Measurements from ENCODE around the gene FAAP20. TPM values are rescaled to one million over a fixed set of nuclear protein-coding genes. Genes with fewer than 3 reads are reported as not detected.

FAAP20 gene
- total RNA-seq, 1 experiment from 2014 or later: 114 TPM

GRCh38 chr1:2229911-2230731, 35.5 kb upstream of the FAAP20 start:
- no peaks in the 10 kb centered on the region for H3K9me2 ChIP-seq (replicated peaks; ENCODE audit: low read length)
- DNase-seq (peak; percentile 52), ATAC-seq (peak; percentile 2)
- POLR2A ChIA-PET (ENCODE audit: unreplicated experiment): interaction anchor here (0.7 to 1.6 kb wide), 3 partner anchors 11 to 31 kb away, joined by 3 to 10 read pairs (median 3); no protein-coding TSS in a partner anchor
- H3K27me3 ChIP-seq (ENCODE audit: low read length): no peaks in the 10 kb centered on the region
- H3K9ac ChIP-seq (ENCODE audit: low read length): peak overlapping the region; percentile 82
- intact Hi-C loops (cut with micrococcal nuclease): loop anchor here (5.0 kb wide), 1 partner anchor 33 kb away; no protein-coding TSS in a partner anchor
- CTCF ChIA-PET: interaction anchor here (1.0 kb wide), 1 partner anchor 152 kb away, joined by 5 read pairs; no protein-coding TSS in a partner anchor
- H3K79me2 ChIP-seq (ENCODE audit: low read length): peaks cover 71% of the 10 kb centered on the region
- H4K20me1 ChIP-seq (ENCODE audit: low read length): peaks cover 63% of the 10 kb centered on the region
- no peaks in the 10 kb centered on the region for H3K36me3 ChIP-seq (ENCODE audit: low read depth, low read length)
- H3K27ac ChIP-seq (ENCODE audit: low read length): peak overlapping the region; percentile 15
- H3K9me3 ChIP-seq (ENCODE audit: low read length): no peaks in the 10 kb centered on the region
- BruUV-seq (replicated peaks): no TSS peak
- H3K4me3 ChIP-seq (ENCODE audit: low read length): peak overlapping the region; percentile 80
- H2AFZ ChIP-seq (ENCODE audit: low read length): no peak overlapping the region
- TF ChIP-seq EZH2 (IDR thresholded peaks at IDR 0.05; ENCODE audit: low read length, unreplicated experiment): no peak
- H3K4me1 ChIP-seq (ENCODE audit: insufficient read depth, low read length): peaks cover 37% of the 10 kb centered on the region
- no peaks in the 10 kb centered on the region for H3F3A ChIP-seq (ENCODE audit: low read length, unreplicated experiment)
- H3K4me2 ChIP-seq (ENCODE audit: low read length): peak overlapping the region; percentile 96

GRCh38 chr1:2229037-2229864, 34.7 kb upstream of the FAAP20 start:
- H3K27ac ChIP-seq (ENCODE audit: low read length): peak overlapping the region; percentile 15
- POLR2A ChIA-PET (ENCODE audit: unreplicated experiment): interaction anchor here (0.9 to 1.6 kb wide), 3 partner anchors 20 to 30 kb away, joined by 3 to 10 read pairs (median 6); no protein-coding TSS in a partner anchor
- H2AFZ ChIP-seq (ENCODE audit: low read length): no peak overlapping the region
- H3K4me3 ChIP-seq (ENCODE audit: low read length): peak overlapping the region; percentile 80
- peak overlapping the region; percentile 96 for H3K4me2 ChIP-seq (ENCODE audit: low read length)
- H3F3A ChIP-seq (ENCODE audit: low read length, unreplicated experiment): no peaks in the 10 kb centered on the region
- H3K9ac ChIP-seq (ENCODE audit: low read length): peak overlapping the region; percentile 82
- peaks cover 55% of the 10 kb centered on the region for H4K20me1 ChIP-seq (ENCODE audit: low read length)
- H3K9me2 ChIP-seq (replicated peaks; ENCODE audit: low read length): no peaks in the 10 kb centered on the region
- TF ChIP-seq EZH2 (IDR thresholded peaks at IDR 0.05; ENCODE audit: low read length, unreplicated experiment): no peak
- peak; percentile 33; the same call in 1 of the 2 replicates for TF ChIP-seq CTCF (conservative IDR thresholded peaks at IDR 0.05; ENCODE audit: low read depth, low read length)
- peaks cover 62% of the 10 kb centered on the region for H3K79me2 ChIP-seq (ENCODE audit: low read length)
- TSS peak; percentile 32 for BruUV-seq (replicated peaks)
- H3K9me3 ChIP-seq (ENCODE audit: low read length): no peaks in the 10 kb centered on the region
- no peaks in the 10 kb centered on the region for H3K27me3 ChIP-seq (ENCODE audit: low read length)
- DNase-seq (peak; percentile 70), ATAC-seq (peak; percentile 0; the same call in 1 of the 2 replicates)
- intact Hi-C loops (cut with micrococcal nuclease): no loop called here
- H3K4me1 ChIP-seq (ENCODE audit: insufficient read depth, low read length): peaks cover 35% of the 10 kb centered on the region
- CTCF ChIA-PET: interaction anchor here (0.6 to 1.5 kb wide), 4 partner anchors 30 to 152 kb away, joined by 3 to 8 read pairs (median 4); partner anchors contain the start of gene FAAP20
- no peaks in the 10 kb centered on the region for H3K36me3 ChIP-seq (ENCODE audit: low read depth, low read length)

GRCh38 chr1:2228694-2229036, 34.1 kb upstream of the FAAP20 start:
- ChIA-PET POLR2A (ENCODE audit: unreplicated experiment) (interaction anchor here (0.9 to 1.6 kb wide), 3 partner anchors 20 to 29 kb away, joined by 3 to 10 read pairs (median 6); no protein-coding TSS in a partner anchor), CTCF (interaction anchor here (0.6 to 1.5 kb wide), 4 partner anchors 30 to 153 kb away, joined by 3 to 8 read pairs (median 4); partner anchors contain the start of gene FAAP20)
- no peak for TF ChIP-seq CTCF (conservative IDR thresholded peaks at IDR 0.05; ENCODE audit: low read depth, low read length)
- no peak for TF ChIP-seq EZH2 (IDR thresholded peaks at IDR 0.05; ENCODE audit: low read length, unreplicated experiment)
- TF ChIP-seq EZH2phosphoT487 (IDR thresholded peaks at IDR 0.05; ENCODE audit: borderline replicate concordance, low read length): no peak
- peak overlapping the region; percentile 82 for H3K9ac ChIP-seq (ENCODE audit: low read length)
- H3F3A ChIP-seq (ENCODE audit: low read length, unreplicated experiment): no peaks in the 10 kb centered on the region
- H3K79me2 ChIP-seq (ENCODE audit: low read length): peaks cover 56% of the 10 kb centered on the region
- H3K4me1 ChIP-seq (ENCODE audit: insufficient read depth, low read length): peaks cover 29% of the 10 kb centered on the region
- H3K4me2 ChIP-seq (ENCODE audit: low read length): peak overlapping the region; percentile 96
- H3K27me3 ChIP-seq (ENCODE audit: low read length): no peaks in the 10 kb centered on the region
- H3K9me3 ChIP-seq (ENCODE audit: low read length): no peaks in the 10 kb centered on the region
- H2AFZ ChIP-seq (ENCODE audit: low read length): no peak overlapping the region
- intact Hi-C loops (cut with micrococcal nuclease): no loop called here
- no peak overlapping the region for H3K27ac ChIP-seq (ENCODE audit: low read length)
- peak; percentile 42 for DNase-seq
- no peaks in the 10 kb centered on the region for H3K9me2 ChIP-seq (replicated peaks; ENCODE audit: low read length)
- peak overlapping the region; percentile 80 for H3K4me3 ChIP-seq (ENCODE audit: low read length)
- BruUV-seq (replicated peaks): no TSS peak
- H4K20me1 ChIP-seq (ENCODE audit: low read length): peaks cover 49% of the 10 kb centered on the region
- no peak for ATAC-seq
- H3K36me3 ChIP-seq (ENCODE audit: low read depth, low read length): no peaks in the 10 kb centered on the region

Measured in PC-3 (cell line).